Ectodermal cell (in vitro differentiated cells): Measurements from ENCODE around the gene BOK.

Experiments used
- H3K27ac ChIP-seq: 2 replicates; pipeline ENCODE4 v1.7.0; 2013; ENCODE audit warnings: mild to moderate bottlenecking, low read depth, low read length; ENCODE audit not compliant: insufficient read depth, poor library complexity, severe bottlenecking
- H3K27me3 ChIP-seq: 2 replicates; pipeline ENCODE4 v1.7.0; 2013; ENCODE audit warnings: mild to moderate bottlenecking, low read length; ENCODE audit not compliant: insufficient read depth, control insufficient read depth, poor library complexity, severe bottlenecking
- H3K36me3 ChIP-seq: one replicate; pipeline ENCODE4 v1.7.0; 2013; ENCODE audit warnings: low read length; ENCODE audit not compliant: control insufficient read depth, insufficient read depth
- H3K4me1 ChIP-seq: one replicate; pipeline ENCODE4 v1.7.0; 2013; ENCODE audit warnings: low read length; ENCODE audit not compliant: control insufficient read depth, insufficient read depth
- H3K4me3 ChIP-seq: 2 replicates; pipeline ENCODE4 v1.7.0; 2013; ENCODE audit warnings: low read depth, low read length, control low read depth; ENCODE audit not compliant: insufficient read depth
- H3K9me3 ChIP-seq: 2 replicates; pipeline ENCODE4 v1.7.0; 2013; ENCODE audit warnings: mild to moderate bottlenecking, low read length, moderate library complexity; ENCODE audit not compliant: control insufficient read depth
- WGBS, 2 experiments: methylation state at CpG; one replicate each; pipeline ENCODE4 v1.1.7; 2013; ENCODE audit warnings: missing lambda C conversion rate in 2 of 2; 5-methylcytosine and 5-hydroxymethylcytosine counted together

The BOK gene

DNA sequence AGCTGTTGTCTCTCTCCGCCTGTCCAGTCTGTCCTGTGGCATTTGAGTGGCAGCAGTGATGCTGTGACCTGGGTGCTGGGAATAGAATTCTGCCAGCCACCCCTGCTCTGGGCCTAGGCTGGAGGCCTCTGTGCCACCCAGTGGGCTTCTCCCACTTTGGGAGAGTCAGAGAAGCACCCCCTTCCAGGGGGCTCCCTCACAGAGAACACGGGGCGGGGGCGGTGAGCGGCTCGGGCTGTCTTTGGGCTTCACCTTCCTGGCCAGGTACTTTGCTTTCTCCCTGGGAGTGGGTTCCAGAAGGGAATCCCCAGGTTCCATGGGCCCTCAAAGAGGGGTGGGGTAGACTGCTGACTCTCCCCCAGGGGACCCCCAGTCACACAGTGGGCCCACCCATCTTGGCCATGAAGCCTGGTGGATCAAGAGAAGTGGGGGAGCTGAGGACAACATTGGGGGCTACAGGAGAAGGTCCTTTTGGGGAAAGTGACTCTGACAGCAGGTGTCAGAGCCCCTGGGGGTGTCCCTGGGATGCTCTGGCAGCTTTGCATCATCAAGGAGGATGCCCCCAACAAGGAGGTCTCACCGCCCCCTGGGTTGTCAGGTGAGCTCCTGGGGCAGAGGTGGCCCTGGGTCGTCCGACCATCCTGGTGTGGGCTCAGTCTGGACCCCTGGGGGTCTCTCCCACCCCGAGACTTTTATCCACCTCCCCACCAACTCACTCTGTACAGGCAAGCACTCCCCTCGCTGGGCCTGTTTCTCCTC is 18.8 kb upstream of the BOK start:
- Histone ChIP-seq H3K27ac (no peak overlapping the region), H3K4me3 (no peak overlapping the region), H3K36me3 (no peaks in the 10 kb centered on the region), H3K4me1 (peaks cover 4% of the 10 kb centered on the region), H3K9me3 (no peaks in the 10 kb centered on the region), H3K27me3 (peaks cover 37% of the 10 kb centered on the region)
- WGBS, 2 experiments: 92 to 94% methylated on average over 11 of the region's 11 CpGs

DNA sequence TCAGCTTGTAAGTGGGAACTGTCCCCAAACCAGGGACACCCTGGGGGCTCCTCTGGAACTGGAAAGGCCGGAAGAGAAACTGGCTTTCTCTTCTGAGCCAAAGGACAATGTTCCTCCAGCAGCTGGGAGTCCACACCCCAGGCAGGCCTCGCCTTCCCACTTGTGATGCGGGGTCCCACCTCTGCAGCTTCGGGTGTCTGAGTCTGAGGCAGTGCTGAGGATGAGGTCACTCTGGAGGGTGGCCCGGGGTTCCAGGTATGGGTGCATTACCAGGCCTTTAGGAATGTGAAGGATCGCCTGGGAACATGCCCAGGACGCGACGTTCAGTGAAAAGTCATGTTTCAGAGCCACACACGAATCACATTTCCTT is 18.2 kb upstream of the BOK start:
- H3K36me3 ChIP-seq: no peaks in the 10 kb centered on the region
- WGBS, 2 experiments: 78 to 83% methylated on average over 10 of the region's 10 CpGs
- H3K9me3 ChIP-seq: no peaks in the 10 kb centered on the region
- peaks cover 4% of the 10 kb centered on the region for H3K4me1 ChIP-seq
- peaks cover 37% of the 10 kb centered on the region for H3K27me3 ChIP-seq
- H3K27ac ChIP-seq: no peak overlapping the region
- peak overlapping the region; percentile 11 for H3K4me3 ChIP-seq

DNA sequence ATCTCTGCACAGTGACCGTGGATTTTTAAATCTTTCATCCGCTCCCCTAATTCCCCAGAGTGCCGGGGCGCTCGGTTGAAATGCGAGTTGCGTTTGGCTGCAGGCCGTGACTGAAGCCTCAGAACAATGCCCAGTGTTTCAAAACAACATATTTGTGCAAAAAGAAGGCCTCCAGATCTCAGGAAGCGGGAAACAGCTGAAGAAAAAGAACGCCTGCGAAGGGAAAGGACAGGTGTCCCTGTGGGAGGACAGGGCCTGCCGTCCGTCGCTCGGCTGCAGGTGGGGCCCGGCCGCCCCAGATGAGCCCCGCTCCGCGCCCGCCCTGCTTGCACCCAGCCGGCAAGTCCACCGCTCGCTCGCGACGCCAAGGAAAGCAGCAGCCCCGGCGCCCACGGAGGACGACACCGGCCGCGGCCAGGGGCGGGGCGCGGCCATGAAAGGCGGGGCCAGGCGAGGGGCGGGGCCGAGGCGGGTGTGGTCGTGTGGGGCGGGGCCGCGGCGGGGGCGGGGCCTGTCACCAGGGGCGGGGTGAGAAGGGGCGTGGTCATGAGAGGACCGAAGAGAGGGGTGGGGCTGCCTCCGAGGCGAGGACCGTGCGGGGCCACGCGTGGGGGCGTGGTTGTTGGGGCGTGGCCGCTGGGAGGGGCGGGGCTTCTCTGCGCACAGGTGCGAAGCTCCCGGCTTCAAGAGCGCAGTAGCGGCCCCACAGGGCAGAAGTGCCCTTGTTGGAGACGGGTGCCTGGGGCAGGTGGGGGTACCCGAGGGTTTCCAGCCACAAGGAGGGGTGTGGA is 17.6 kb upstream of the BOK start:
- peaks cover under 1% of the 10 kb centered on the region for H3K4me1 ChIP-seq
- WGBS, 2 experiments: 19% methylated on average over 68 of the region's 68 CpGs
- peak overlapping the region; percentile 13 for H3K4me3 ChIP-seq
- H3K36me3 ChIP-seq: no peaks in the 10 kb centered on the region
- H3K27me3 ChIP-seq: peaks cover 37% of the 10 kb centered on the region
- no peak overlapping the region for H3K27ac ChIP-seq
- no peaks in the 10 kb centered on the region for H3K9me3 ChIP-seq

DNA sequence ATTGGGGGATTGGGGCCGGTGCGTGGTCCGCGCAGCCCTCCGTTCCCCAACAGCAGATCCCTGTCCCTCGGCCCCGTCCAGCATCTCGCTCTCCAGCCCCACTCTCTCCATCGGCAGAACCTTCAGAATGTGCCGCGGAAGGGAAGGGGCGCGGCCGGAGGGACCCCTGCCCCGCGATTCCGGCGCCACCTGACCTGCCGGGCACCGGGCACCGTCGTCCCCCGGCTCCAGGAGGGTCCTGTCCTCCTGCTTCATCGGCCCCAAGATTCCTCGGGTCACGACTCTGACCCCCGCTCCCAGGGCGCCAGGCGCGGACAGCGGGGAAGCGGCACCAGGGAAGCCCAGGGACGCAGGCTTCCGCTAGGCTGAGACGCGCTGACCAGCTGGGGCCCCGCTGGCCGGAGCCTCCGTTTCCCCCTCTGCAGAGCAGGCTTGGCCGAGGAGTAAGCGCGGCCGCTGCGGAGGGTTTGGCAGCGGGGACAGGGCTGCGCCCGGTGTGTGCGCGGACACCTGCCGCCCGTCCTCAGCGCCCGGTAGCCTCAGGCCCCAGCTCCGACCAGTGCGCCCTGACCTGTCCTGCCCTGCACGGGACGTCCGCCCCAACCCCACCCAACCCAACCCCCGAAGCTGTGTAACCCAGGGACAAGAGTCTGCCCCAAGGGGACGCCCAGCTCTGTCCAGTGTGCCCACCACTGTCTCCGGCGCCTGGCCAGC is 16.8 kb upstream of the BOK start:
- no peak overlapping the region for H3K27ac ChIP-seq
- peaks cover 37% of the 10 kb centered on the region for H3K27me3 ChIP-seq
- H3K36me3 ChIP-seq: no peaks in the 10 kb centered on the region
- H3K4me3 ChIP-seq: peak overlapping the region; percentile 13
- 32% methylated on average over 62 of the region's 62 CpGs for WGBS, 2 experiments
- H3K4me1 ChIP-seq: peaks cover 5% of the 10 kb centered on the region
- H3K9me3 ChIP-seq: no peaks in the 10 kb centered on the region

DNA sequence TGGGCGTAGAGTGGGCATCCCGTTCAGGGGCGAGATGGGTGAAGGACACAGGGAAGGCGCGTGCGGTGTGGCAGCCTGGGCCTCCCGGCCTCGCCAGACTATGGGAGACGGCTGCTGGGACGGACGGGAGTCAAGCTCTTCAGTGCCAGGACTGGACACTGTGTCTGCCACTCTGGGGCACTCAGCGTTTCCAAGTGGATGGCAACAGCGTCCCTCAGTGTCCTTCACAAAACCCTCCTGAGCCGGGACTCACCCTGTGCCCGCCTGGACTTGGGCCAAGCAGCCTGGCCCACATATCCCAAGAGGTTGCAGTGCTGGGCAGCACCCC is 16.3 kb upstream of the BOK start:
- WGBS, 2 experiments: 94% methylated on average over 15 of the region's 15 CpGs
- Histone ChIP-seq H3K9me3 (no peaks in the 10 kb centered on the region), H3K4me1 (peaks cover 10% of the 10 kb centered on the region), H3K4me3 (no peak overlapping the region), H3K27ac (no peak overlapping the region), H3K27me3 (peaks cover 37% of the 10 kb centered on the region), H3K36me3 (no peaks in the 10 kb centered on the region)

DNA sequence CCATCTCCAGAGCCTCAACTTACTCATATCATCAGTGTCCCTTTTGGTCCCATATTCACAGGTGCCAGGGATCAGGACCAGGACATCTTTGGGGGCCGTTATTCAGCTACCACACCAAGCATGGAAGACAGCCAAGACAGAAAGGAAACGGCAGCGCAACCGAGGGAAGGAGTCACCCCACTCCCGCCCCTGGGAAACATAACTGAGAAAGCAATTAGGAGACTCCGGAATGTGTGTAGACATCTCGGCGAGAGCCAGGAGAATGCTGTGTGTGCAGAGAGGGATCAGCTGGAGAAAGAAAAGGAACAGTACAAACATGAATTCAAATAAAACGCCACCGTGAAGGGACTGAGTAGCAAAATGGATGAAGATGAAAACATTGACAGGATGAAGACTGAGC is 13.4 kb upstream of the BOK start:
- no peak overlapping the region for H3K27ac ChIP-seq
- H3K27me3 ChIP-seq: peaks cover 33% of the 10 kb centered on the region
- H3K9me3 ChIP-seq: no peaks in the 10 kb centered on the region
- no peak overlapping the region for H3K4me3 ChIP-seq
- no peaks in the 10 kb centered on the region for H3K36me3 ChIP-seq
- WGBS, 2 experiments: 93 to 95% methylated on average over 10 of the region's 10 CpGs
- H3K4me1 ChIP-seq: peaks cover 18% of the 10 kb centered on the region

DNA sequence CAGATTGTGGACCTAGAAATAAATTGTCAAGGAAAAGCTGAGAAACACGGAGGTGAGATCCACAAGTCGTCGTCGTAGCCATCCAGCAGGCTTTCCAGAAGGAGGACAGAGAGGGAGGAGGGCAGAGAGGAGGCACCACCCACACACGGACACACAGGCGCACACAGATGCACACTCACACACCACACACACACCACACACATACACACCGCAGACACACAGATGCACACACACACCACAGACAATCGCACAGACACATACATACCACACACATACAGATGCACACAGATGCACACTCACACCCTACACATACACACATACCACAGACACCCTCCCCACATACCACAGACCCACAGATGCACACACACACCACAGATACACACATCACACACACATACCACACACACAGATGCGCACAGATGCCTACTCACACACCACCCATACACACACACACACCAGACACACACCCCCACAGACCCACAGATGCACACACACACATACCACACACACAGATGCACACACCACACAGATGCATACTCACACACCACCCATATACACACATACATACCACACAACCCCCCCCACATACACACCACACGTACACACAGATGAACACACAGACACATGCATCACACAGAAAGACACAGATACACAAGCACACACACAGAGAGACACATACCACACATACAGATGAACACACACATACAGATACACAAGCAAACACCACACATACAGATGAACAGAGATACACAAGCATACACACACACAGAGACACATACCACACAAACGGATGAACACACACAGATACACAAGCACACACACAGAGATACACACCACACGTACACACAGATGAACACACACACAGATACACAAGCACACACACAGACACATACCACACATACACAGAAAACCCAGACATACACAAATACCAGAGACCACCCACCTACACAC is 12.7 kb upstream of the BOK start:
- Histone ChIP-seq H3K27me3 (peaks cover 27% of the 10 kb centered on the region), H3K36me3 (no peaks in the 10 kb centered on the region), H3K9me3 (no peaks in the 10 kb centered on the region), H3K4me1 (peaks cover 18% of the 10 kb centered on the region), H3K4me3 (no peak overlapping the region), H3K27ac (no peak overlapping the region)
- WGBS, 2 experiments: 87 to 88% methylated on average over 12 of the region's 12 CpGs

DNA sequence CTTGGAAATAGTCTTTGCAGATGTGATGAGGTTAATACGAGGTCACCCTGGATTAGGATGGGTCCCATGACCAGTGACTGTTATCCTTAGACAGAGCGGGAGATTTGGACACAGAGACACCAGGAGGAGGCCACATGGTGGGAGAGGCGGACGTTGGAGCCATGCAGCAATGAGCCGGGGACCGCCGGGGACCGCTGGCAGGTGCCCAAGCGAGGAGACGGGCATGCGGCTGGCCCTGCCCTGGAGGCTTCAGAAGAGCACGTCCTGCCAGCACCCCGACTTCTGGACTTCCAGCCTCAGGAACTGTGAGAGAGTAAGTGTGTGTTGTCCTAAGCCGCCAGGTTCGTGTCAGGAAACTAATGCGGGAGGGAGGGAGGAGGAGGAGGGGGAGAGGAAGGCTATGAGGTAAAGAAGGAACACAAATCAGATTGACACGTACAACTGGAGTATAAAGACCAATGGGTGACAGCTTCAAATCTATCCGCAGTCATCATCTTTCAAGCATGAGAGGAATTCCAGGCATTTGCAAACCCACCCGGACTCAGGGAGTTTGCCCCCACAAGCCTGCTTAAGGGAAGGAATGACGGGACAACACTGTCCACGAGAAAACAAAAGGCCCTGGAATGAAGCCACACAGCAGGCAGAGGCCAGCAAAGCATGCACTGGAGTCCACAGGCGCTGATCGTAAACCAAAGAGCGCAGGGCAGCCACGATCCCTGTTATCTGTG is 11.6 kb upstream of the BOK start:
- H3K4me3 ChIP-seq: no peak overlapping the region
- peak overlapping the region; percentile 87 for H3K27ac ChIP-seq
- H3K4me1 ChIP-seq: peaks cover 18% of the 10 kb centered on the region
- no peaks in the 10 kb centered on the region for H3K36me3 ChIP-seq
- H3K27me3 ChIP-seq: peaks cover 15% of the 10 kb centered on the region
- H3K9me3 ChIP-seq: no peaks in the 10 kb centered on the region
- WGBS, 2 experiments: 44 to 47% methylated on average over 25 of the region's 25 CpGs

DNA sequence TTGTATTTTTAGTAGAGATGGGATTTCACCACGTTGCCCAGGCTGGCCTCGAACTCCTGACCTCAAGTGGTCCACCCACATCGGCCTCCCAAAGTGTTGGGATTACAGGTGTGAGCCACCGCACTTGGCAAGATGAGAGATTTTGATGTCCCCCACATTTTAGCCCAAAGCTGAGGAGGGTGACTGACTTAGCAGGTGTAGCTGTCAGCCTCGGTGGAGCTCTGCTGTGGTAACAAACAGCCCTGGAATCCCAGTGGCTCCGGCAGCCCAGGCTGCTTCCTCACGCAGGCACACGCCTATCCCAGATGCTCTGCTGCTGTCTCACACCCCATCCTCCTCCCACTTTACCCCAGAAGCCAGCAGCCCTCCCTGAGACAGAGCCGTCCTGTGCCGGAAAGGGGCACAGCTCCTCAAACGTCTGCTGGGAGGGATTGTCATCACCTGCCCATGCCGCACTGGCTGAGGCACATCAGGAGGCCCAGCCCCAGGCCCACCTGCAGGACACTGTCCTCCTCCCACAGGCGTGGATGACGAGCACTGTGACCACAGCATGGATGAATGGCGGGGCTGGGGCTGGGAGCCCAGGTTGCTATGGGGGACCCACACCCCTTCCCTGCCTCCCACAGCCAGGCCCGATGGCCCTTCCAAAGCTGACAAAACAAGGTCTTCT is 10.6 kb upstream of the BOK start:
- H3K36me3 ChIP-seq: no peaks in the 10 kb centered on the region
- 92 to 94% methylated on average over 16 of the region's 16 CpGs for WGBS, 2 experiments
- H3K9me3 ChIP-seq: no peaks in the 10 kb centered on the region
- no peak overlapping the region for H3K27ac ChIP-seq
- H3K27me3 ChIP-seq: peaks cover 5% of the 10 kb centered on the region
- no peak overlapping the region for H3K4me3 ChIP-seq
- H3K4me1 ChIP-seq: peaks cover 18% of the 10 kb centered on the region
